CD14-positive monocyte (primary cell): Measurements from ENCODE around the gene BPTF. TPM values are rescaled to one million over a fixed set of nuclear protein-coding genes. Genes with fewer than 3 reads are reported as not detected.

Experiments used
- DNase-seq, 3 donors: peaks; one replicate each; pipeline ENCODE4 v3.0.0-alpha.2; 2011 to 2022
- H2AFZ ChIP-seq: 2 replicates; pipeline ENCODE4 v1.6.0; 2012; ENCODE audit warnings: mild to moderate bottlenecking, low read depth, low read length, inconsistent platforms; ENCODE audit not compliant: insufficient read depth, poor library complexity, severe bottlenecking
- H3K27ac ChIP-seq, 2 donors: 1 replicate in 1 of 2; 2 replicates in 1 of 2; pipeline ENCODE4 v1.5.1; 2012 to 2013; ENCODE audit warnings: low read length in 2 of 2, control low read depth in 1 of 2, inconsistent platforms in 1 of 2, low read depth in 1 of 2, mild to moderate bottlenecking in 1 of 2
- H3K27me3 ChIP-seq, 2 donors: one replicate each; pipeline versions ENCODE4 v1.6.0 to v1.6.1; 2011 to 2013; ENCODE audit warnings: low read length in 2 of 2; ENCODE audit not compliant: control insufficient read depth in 2 of 2, insufficient read depth in 2 of 2
- H3K36me3 ChIP-seq, 2 donors: replicated peaks in 1 of 2; 1 replicate in 1 of 2; 2 replicates in 1 of 2; pipeline versions ENCODE4 v1.5.1 to v1.6.1; 2012 to 2013; ENCODE audit warnings: low read length in 2 of 2, control low read depth in 1 of 2, inconsistent platforms in 1 of 2, mild to moderate bottlenecking in 1 of 2; ENCODE audit not compliant: insufficient read depth in 2 of 2, control insufficient read depth in 1 of 2
- H3K4me1 ChIP-seq, 2 donors: 1 replicate in 1 of 2; 2 replicates in 1 of 2; pipeline versions ENCODE4 v1.5.1 to v1.6.1; 2012 to 2013; ENCODE audit warnings: low read length in 2 of 2, control low read depth in 1 of 2, inconsistent platforms in 1 of 2, mild to moderate bottlenecking in 1 of 2, moderate library complexity in 1 of 2; ENCODE audit not compliant: insufficient read depth in 2 of 2, control insufficient read depth in 1 of 2
- H3K4me2 ChIP-seq: replicated peaks from 2 replicates; pipeline ENCODE3; 2012; ENCODE audit warnings: low read length, moderate library complexity, mild to moderate bottlenecking; ENCODE audit not compliant: poor library complexity, severe bottlenecking; ENCODE audit errors: extremely low read depth
- H3K4me3 ChIP-seq, 3 experiments: fragments of 200-600 bp in 1 of 3; sonication (generic) in 1 of 3; replicated peaks in 1 of 3; 1 replicate in 2 of 3; 2 replicates in 1 of 3; pipeline ENCODE4 v1.5.1; 2011 to 2013; ENCODE audit warnings: low read length in 3 of 3, mild to moderate bottlenecking in 3 of 3, control low read depth in 2 of 3, low read depth in 2 of 3, inconsistent platforms in 1 of 3, moderate library complexity in 1 of 3
- H3K79me2 ChIP-seq: 2 replicates; pipeline ENCODE4 v1.6.0; 2012; ENCODE audit warnings: mild to moderate bottlenecking, control low read depth, inconsistent platforms, low read length, moderate library complexity; ENCODE audit not compliant: insufficient read depth
- H3K9ac ChIP-seq: 2 replicates; pipeline ENCODE4 v1.6.0; 2017; ENCODE audit warnings: low read length, mild to moderate bottlenecking; ENCODE audit not compliant: insufficient read depth, poor library complexity, severe bottlenecking
- H3K9me3 ChIP-seq, 2 donors: replicated peaks in 1 of 2; 1 replicate in 1 of 2; 2 replicates in 1 of 2; pipeline versions ENCODE4 v1.5.1 to v1.6.1; 2012 to 2013; ENCODE audit warnings: low read length in 2 of 2, control low read depth in 1 of 2; ENCODE audit not compliant: control insufficient read depth in 1 of 2, insufficient read depth in 1 of 2
- H4K20me1 ChIP-seq: 2 replicates; pipeline ENCODE4 v1.6.0; 2012; ENCODE audit warnings: mild to moderate bottlenecking, low read length, control low read depth, moderate library complexity; ENCODE audit not compliant: insufficient read depth
- H3K27ac Mint-ChIP-seq, 7 donors: one replicate each; pipeline ENCODE4 v1.8.0; 2020; ENCODE audit warnings: mild to moderate bottlenecking in 7 of 7, mixed read lengths in 7 of 7, moderate library complexity in 6 of 7, inconsistent platforms in 2 of 7
- H3K27me3 Mint-ChIP-seq, 3 donors: one replicate each; pipeline ENCODE4 v1.8.0; 2021 to 2022; ENCODE audit warnings: low read depth in 3 of 3, mild to moderate bottlenecking in 3 of 3, mixed read lengths in 3 of 3, moderate library complexity in 3 of 3, inconsistent platforms in 1 of 3
- H3K36me3 Mint-ChIP-seq, 2 donors: one replicate each; pipeline ENCODE4 v1.8.0; 2020; ENCODE audit warnings: mixed read lengths in 2 of 2, inconsistent platforms in 1 of 2, mild to moderate bottlenecking in 1 of 2
- H3K4me1 Mint-ChIP-seq: one replicate; pipeline ENCODE4 v1.8.0; 2020; ENCODE audit warnings: mild to moderate bottlenecking, mixed read lengths
- H3K4me3 Mint-ChIP-seq, 2 donors: one replicate each; pipeline ENCODE4 v1.8.0; 2020; ENCODE audit warnings: mild to moderate bottlenecking in 2 of 2, mixed read lengths in 2 of 2, moderate library complexity in 1 of 2
- H3K9me3 Mint-ChIP-seq, 7 donors: one replicate each; pipeline ENCODE4 v1.8.0; 2020 to 2022; ENCODE audit warnings: mixed read lengths in 7 of 7, mild to moderate bottlenecking in 6 of 7, moderate library complexity in 6 of 7, inconsistent platforms in 2 of 7
- CTCF ChIP-seq: fragments of 200-600 bp; IDR thresholded peaks from one replicate; pipeline ENCODE4 v1.8.0; 2022; ENCODE audit warnings: antibody characterized with exemption, mild to moderate bottlenecking
- WGBS: methylation state at CpG from one replicate; pipeline ENCODE4 v1.1.5; 2013; ENCODE audit warnings: missing lambda C conversion rate; ENCODE audit not compliant: insufficient coverage; 5-methylcytosine and 5-hydroxymethylcytosine counted together
- intact Hi-C, 2 donors: fragments of 100-400 bp; cut with micrococcal nuclease; formaldehyde crosslinking; loops; one replicate each; pipeline versions ENCODE4 v1.15.0 to v1.15.1; 2023
- polyA plus RNA-seq, 3 donors: library from polyadenylated mRNA; depleted of rRNA in 1 of 3; unstranded in 2 of 3; stranded (reverse) in 1 of 3; fragments of 300-500 nt in 2 of 3; fragments of >200 nt in 1 of 3; fragmentation: Illumina TruSeq in 2 of 3; gene quantifications; 1 replicate in 2 of 3; 2 replicates in 1 of 3; pipeline ENCODE4 v1.2.3, GENCODE V29; 2012 to 2021

The BPTF gene
- polyA plus RNA-seq, 3 donors, result 1.9 to 51.1 (median 4.5) TPM

GRCh38 chr17:67944035-67944434 lies 118.7 kb downstream of the BPTF start:
- no peak overlapping the region for H3K4me3 ChIP-seq
- no peaks in the 10 kb centered on the region for H3K9me3 Mint-ChIP-seq
- no peaks in the 10 kb centered on the region for H3K27me3 Mint-ChIP-seq
- DNase-seq, result no peak
- peaks cover 98 to 99% of the 10 kb centered on the region in 2 donors for H3K36me3 ChIP-seq
- H3K4me2 ChIP-seq, result no peak overlapping the region
- no peak for TF ChIP-seq CTCF
- H3K79me2 ChIP-seq, result no peaks in the 10 kb centered on the region
- no peak overlapping the region for H3K27ac ChIP-seq
- H3K27ac Mint-ChIP-seq, result no peak overlapping the region
- H3K4me3 Mint-ChIP-seq, result no peak overlapping the region
- H2AFZ ChIP-seq, result no peak overlapping the region
- no peaks in the 10 kb centered on the region for H4K20me1 ChIP-seq
- peaks cover 87 to 97% of the 10 kb centered on the region in 2 donors for H3K36me3 Mint-ChIP-seq
- H3K27me3 ChIP-seq, result no peaks in the 10 kb centered on the region
- H3K4me1 Mint-ChIP-seq, result no peaks in the 10 kb centered on the region
- WGBS, result 92% methylated on average over 2 of the region's 5 CpGs
- no peak overlapping the region for H3K9ac ChIP-seq
- H3K4me1 ChIP-seq, result no peaks in the 10 kb centered on the region
- H3K9me3 ChIP-seq, result no peaks in the 10 kb centered on the region
- intact Hi-C loops, result no loop called here

GRCh38 chr17:67946513-67946912 lies 121.2 kb downstream of the BPTF start:
- TF ChIP-seq CTCF, result no peak
- Mint-ChIP-seq H3K36me3 (peaks cover 81 to 94% of the 10 kb centered on the region in 2 donors), H3K4me3 (no peak overlapping the region), H3K9me3 (no peaks in the 10 kb centered on the region), H3K27ac (no peak overlapping the region), H3K27me3 (no peaks in the 10 kb centered on the region), H3K4me1 (no peaks in the 10 kb centered on the region)
- no peaks in the 10 kb centered on the region for H4K20me1 ChIP-seq
- DNase-seq, result no peak
- H3K4me3 ChIP-seq, result no peak overlapping the region
- H3K9ac ChIP-seq, result no peak overlapping the region
- H3K27ac ChIP-seq, result no peak overlapping the region
- H3K27me3 ChIP-seq, result no peaks in the 10 kb centered on the region
- H3K4me1 ChIP-seq, result no peaks in the 10 kb centered on the region
- H3K4me2 ChIP-seq, result no peak overlapping the region
- no peaks in the 10 kb centered on the region for H3K79me2 ChIP-seq
- H3K9me3 ChIP-seq, result no peaks in the 10 kb centered on the region
- peaks cover 90 to 99% of the 10 kb centered on the region in 2 donors for H3K36me3 ChIP-seq
- intact Hi-C loops, result no loop called here
- no peak overlapping the region for H2AFZ ChIP-seq
